GM20000 (cell line): ENCODE measurements around the gene NET1.

ENCODE experiments used
- DNase-seq: peaks from one replicate; pipeline ENCODE4 v3.0.0; 2012; ENCODE audit warnings: low spot score
- TF ChIP-seq, protein P1 (sequence below): IDR thresholded peaks from 2 replicates; pipeline ENCODE4 v1.5.1; 2012; ENCODE audit warnings: mild to moderate bottlenecking, control low read depth; ENCODE audit errors: extremely low read depth, missing control alignments

The NET1 gene

DNA sequence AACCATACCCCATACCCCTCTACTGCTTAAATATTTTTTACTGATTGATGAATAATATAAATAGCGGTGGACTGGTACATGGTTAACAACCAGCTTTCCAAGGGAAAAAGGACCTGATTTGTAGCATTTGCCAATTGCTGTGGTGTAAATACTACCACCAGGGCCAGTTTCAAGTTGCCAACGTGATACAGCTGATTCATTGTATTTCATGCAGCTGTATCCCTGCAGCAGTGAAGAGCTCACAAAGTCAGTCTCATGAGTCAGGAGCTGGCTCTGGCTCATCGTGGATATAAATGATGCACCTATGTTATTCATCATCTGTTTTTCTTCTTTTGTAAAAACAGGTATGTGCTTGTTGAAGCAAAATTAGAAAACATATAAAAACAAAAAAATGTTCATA lies 71.8 kb downstream of the NET1 start:
- DNase-seq = no peak
- TF ChIP-seq, protein P1, sequence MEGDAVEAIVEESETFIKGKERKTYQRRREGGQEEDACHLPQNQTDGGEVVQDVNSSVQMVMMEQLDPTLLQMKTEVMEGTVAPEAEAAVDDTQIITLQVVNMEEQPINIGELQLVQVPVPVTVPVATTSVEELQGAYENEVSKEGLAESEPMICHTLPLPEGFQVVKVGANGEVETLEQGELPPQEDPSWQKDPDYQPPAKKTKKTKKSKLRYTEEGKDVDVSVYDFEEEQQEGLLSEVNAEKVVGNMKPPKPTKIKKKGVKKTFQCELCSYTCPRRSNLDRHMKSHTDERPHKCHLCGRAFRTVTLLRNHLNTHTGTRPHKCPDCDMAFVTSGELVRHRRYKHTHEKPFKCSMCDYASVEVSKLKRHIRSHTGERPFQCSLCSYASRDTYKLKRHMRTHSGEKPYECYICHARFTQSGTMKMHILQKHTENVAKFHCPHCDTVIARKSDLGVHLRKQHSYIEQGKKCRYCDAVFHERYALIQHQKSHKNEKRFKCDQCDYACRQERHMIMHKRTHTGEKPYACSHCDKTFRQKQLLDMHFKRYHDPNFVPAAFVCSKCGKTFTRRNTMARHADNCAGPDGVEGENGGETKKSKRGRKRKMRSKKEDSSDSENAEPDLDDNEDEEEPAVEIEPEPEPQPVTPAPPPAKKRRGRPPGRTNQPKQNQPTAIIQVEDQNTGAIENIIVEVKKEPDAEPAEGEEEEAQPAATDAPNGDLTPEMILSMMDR = no peak

DNA sequence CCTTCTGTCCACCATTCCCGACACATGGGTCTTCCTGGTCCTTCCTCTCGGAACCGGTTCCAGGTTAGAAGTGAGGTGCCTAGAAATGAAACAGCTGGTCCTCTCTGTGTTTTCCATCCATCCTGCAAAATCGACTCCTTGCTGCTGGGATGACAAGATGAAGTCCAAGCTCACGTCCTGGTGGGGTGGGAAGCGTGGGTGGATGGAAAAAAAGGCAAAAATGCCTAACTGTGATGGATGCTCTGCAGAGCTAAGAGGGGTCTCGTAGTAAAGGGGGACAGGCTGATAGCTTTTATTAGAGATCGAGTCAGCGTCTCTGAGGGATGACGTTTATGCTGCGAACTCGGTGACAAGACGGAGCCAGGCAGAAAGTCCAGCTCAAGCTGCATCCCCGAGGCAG lies 72.9 kb downstream of the NET1 start:
- TF ChIP-seq, protein P1 = no peak
- no peak for DNase-seq

DNA sequence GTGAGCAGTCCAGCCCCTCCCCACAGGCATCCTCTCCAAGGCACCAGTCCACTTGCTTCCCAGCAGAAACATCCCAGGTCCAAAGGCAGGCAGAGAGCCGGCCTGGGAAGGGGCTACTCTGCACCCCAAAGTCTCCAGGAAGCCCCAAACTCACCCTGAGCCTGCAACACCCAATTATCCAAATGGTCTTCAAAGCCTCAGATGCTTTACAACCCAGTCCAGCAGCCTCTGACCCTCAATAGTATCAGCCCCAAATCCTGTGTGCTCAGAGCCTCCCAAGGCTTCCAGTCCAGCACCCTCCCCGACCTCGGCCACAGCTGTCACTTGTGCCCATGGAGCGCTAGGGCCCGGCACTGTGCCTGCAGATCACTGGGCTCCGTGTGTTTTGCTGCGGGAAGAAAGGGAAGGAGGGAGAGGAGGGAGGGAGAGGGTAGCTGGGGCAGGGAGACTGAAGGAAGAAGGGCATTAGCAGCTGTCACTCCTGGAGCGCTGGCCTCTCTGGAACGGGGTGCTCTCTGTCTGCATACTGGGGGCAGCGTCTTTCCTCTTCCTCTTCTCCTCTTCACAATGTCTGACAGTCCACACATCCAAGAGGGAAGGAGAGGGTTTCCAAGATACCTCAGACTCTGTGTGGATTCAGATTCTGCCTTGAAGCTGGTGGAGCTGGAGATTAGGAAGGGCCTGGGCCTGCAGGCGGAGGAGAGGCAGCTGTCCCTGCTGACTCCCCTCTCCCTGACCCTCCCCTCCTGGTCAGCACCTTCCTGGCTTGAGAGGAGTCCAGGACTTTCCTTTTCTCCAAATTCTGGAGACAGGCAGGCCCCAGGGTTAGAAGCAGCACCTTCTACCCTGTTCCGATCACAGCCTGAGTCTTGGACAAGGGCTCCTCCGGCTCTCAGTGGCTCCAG lies 73.8 kb downstream of the NET1 start:
- TF ChIP-seq, protein P1 = no peak
- DNase-seq = no peak

DNA sequence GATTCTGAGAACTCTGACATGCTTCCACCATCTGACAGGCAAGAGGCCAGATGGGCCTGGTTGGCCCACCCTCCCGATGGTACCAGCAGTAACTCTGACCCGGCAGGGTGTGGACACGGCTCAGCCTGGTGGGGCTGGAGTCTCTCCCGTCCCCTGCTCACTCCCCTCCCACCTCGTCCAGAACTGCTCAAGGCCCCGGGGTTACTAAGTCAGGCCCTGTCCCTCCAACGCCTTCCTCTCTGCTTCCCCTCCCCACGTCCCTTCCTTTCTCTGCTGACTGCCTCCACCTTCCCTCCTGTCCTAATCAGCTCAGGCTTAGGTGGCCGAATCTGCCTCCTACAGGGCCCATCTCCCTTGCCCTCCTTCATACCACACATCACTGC lies 74.5 kb downstream of the NET1 start:
- DNase-seq = no peak
- TF ChIP-seq, protein P1 = no peak

DNA sequence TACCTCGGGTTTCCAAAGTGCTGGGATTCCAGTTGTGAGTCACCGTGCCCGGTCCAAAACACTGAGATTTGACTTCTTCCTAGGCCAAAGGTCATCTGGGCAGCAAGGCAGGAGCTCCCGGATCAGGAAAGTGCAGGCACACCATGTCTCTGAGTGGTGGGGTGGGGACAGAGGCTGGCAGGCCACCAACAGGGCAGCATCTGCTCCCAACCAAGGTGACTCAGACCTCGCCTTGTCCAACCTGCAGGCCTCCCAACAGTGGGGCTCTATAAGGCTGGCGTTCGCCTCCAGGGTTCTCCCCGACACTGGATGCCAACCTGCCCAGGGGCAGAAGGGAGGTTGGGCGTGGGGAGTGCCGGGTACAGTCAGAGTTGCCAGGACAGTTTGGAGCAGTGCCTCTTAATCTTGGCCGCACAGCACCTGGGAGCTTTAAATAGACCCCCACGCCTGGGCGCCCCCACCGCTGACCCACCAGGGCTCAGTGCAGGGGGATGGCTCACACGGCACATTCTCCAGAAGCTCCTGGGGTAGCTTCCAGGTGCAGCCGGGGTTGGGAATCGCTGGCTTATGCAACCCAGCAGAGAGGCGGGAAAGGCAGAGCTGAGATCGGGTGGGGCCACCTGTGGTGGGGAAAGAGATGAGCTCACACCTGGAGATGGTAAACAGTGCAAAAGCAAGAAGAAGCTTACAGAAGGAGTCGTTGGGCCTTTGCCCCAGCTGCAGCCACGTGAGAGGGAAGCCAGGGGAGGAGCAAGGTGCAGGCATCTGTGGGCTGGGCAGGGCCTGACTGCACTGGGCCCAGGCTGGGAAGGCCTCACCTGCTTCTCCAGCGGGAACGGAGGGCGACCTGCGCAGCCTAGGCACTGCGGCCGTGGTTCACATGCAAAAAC lies 76.2 kb downstream of the NET1 start:
- DNase-seq = no peak
- TF ChIP-seq, protein P1 = no peak

DNA sequence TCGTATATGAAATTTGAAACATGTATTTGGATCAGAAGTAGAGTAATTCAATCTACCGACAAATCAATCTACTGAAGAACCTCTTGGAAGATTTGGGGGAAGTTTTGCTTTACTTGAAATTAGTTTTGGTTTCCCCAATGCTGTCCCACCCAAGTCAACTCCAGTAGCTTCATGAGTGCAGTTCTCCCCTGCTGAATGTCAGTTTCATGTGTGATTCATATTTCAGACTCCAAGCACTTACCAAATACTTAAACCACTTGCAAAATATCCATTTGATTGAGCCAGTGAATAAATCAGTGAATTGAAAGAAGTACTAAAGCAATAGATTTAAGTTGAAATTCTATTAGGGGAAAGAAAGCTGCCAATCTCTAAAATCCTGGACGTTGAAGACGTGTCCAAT lies 77.7 kb downstream of the NET1 start:
- TF ChIP-seq, protein P1 = no peak

More for the DNA sequence above, 77.7 kb downstream of the NET1 start:
- no peak for DNase-seq
